Keratinocyte (primary cell): Measurements from ENCODE around the gene SEC14L1. TPM values are rescaled to one million over a fixed set of nuclear protein-coding genes. Genes with fewer than 3 reads are reported as not detected.

Experiments
- DNase-seq: peaks from one replicate; pipeline ENCODE4 v3.0.0-alpha.2; 2011; ENCODE audit warnings: low read depth, missing footprints, low spot score
- FAIRE-seq: peaks from 2 replicates; lab custom pipeline; 2011; peaks lifted over from hg19 to GRCh38; lab: Jason Lieb, UNC
- H2AFZ ChIP-seq: 2 replicates; pipeline ENCODE4 v1.6.0; 2012; ENCODE audit warnings: low read length, control low read depth, inconsistent platforms; ENCODE audit not compliant: control insufficient read depth
- H3K27ac ChIP-seq: 2 replicates; pipeline ENCODE4 v1.5.1; 2011; ENCODE audit warnings: low read length; ENCODE audit not compliant: control insufficient read depth, insufficient read depth
- H3K27me3 ChIP-seq: 3 replicates; pipeline ENCODE4 v1.6.0; 2011; ENCODE audit warnings: low read length; ENCODE audit not compliant: control insufficient read depth, insufficient read depth; ENCODE audit errors: extremely low read depth
- H3K36me3 ChIP-seq, 2 experiments: 2 replicates in 1 of 2; 3 replicates in 1 of 2; pipeline ENCODE4 v1.5.1; 2011; ENCODE audit warnings: low read length in 2 of 2, mild to moderate bottlenecking in 1 of 2; ENCODE audit not compliant: control insufficient read depth in 2 of 2, insufficient read depth in 2 of 2; ENCODE audit errors: extremely low read depth in 1 of 2
- H3K4me1 ChIP-seq: 3 replicates; pipeline ENCODE4 v1.5.1; 2011; ENCODE audit warnings: low read length; ENCODE audit not compliant: control insufficient read depth, insufficient read depth; ENCODE audit errors: extremely low read depth
- H3K4me2 ChIP-seq: 3 replicates; pipeline ENCODE4 v1.6.0; 2011; ENCODE audit warnings: low read depth, low read length; ENCODE audit not compliant: control insufficient read depth, insufficient read depth; ENCODE audit errors: extremely low read depth
- H3K4me3 ChIP-seq, 3 experiments: fragments of 200-600 bp in 1 of 3; sonication (generic) in 1 of 3; 2 replicates in 2 of 3; 3 replicates in 1 of 3; pipeline ENCODE4 v1.5.1; 2011 to 2016; ENCODE audit warnings: low read length in 3 of 3, mild to moderate bottlenecking in 3 of 3, control low read depth in 2 of 3, inconsistent platforms in 1 of 3, low read depth in 1 of 3, mixed read lengths in 1 of 3, mixed run types in 1 of 3, moderate library complexity in 1 of 3; ENCODE audit not compliant: control insufficient read depth in 2 of 3, insufficient read depth in 2 of 3; ENCODE audit errors: extremely low read depth in 1 of 3
- H3K79me2 ChIP-seq: 2 replicates; pipeline ENCODE4 v1.6.0; 2012; ENCODE audit warnings: low read length; ENCODE audit not compliant: control insufficient read depth, insufficient read depth
- H3K9ac ChIP-seq: 3 replicates; pipeline ENCODE4 v1.6.0; 2011; ENCODE audit warnings: low read length; ENCODE audit not compliant: control insufficient read depth, insufficient read depth; ENCODE audit errors: extremely low read depth
- H3K9me1 ChIP-seq: 3 replicates; pipeline ENCODE4 v1.6.0; 2011; ENCODE audit warnings: low read length; ENCODE audit not compliant: control insufficient read depth, insufficient read depth; ENCODE audit errors: extremely low read depth
- H3K9me3 ChIP-seq: 2 replicates; pipeline ENCODE4 v1.5.1; 2012; ENCODE audit warnings: low read depth, low read length; ENCODE audit not compliant: control insufficient read depth
- H4K20me1 ChIP-seq: 3 replicates; pipeline ENCODE4 v1.6.0; 2011; ENCODE audit warnings: low read length; ENCODE audit not compliant: control insufficient read depth, insufficient read depth; ENCODE audit errors: extremely low read depth
- CTCF ChIP-seq, 3 experiments: IDR thresholded peaks in 1 of 3; conservative IDR thresholded peaks in 1 of 3; optimal IDR thresholded peaks in 1 of 3; 2 replicates in 2 of 3; 3 replicates in 1 of 3; pipeline versions ENCODE3 to v1.5.1; 2011; ENCODE audit warnings: low read length in 3 of 3, mild to moderate bottlenecking in 3 of 3, moderate library complexity in 2 of 3, control low read depth in 1 of 3, inconsistent platforms in 1 of 3; ENCODE audit not compliant: insufficient read depth in 2 of 3; ENCODE audit errors: extremely low read depth in 1 of 3
- EZH2 ChIP-seq: IDR thresholded peaks from one replicate; pipeline ENCODE4 v1.6.1; 2012; ENCODE audit warnings: inconsistent platforms, mild to moderate bottlenecking, low read length, moderate library complexity
- dilution Hi-C: fragments of 300-500 bp; cut with MboI; formaldehyde crosslinking; loops from one replicate; pipeline ENCODE4 v1.7.0; 2020; ENCODE audit warnings: low sequenced_read_pairs; ENCODE audit not compliant: extremely low pct_ligation_motif_present
- polyA plus RNA-seq, 5 experiments: library from polyadenylated mRNA; depleted of rRNA in 3 of 5; stranded (reverse) in 3 of 5; stranded (forward) in 1 of 5; unstranded in 1 of 5; fragments of >200 nt; gene quantifications; 1 replicate in 1 of 5; 2 replicates in 3 of 5; 3 replicates in 1 of 5; pipeline versions ENCODE4 v1.2.1 to v1.2.3, GENCODE V29; 2011 to 2012; ENCODE audit warnings: missing spikeins in 2 of 5, low read depth in 1 of 5, low replicate concordance in 1 of 5

Gene SEC14L1
- polyA plus RNA-seq, 1 donor (not counting 4 experiments of a cell fraction or from before 2014, with no cell fraction given) = 35.6 TPM

GRCh38 chr17:77214328-77214727 lies 73.6 kb downstream of the SEC14L1 start:
- FAIRE-seq (no peak), DNase-seq (no peak)
- Histone ChIP-seq H3K79me2 (no peaks in the 10 kb centered on the region), H3K4me2 (no peak overlapping the region), H3K9me3 (no peaks in the 10 kb centered on the region), H2AFZ (no peak overlapping the region), H3K9ac (no peak overlapping the region), H3K9me1 (no peaks in the 10 kb centered on the region), H3K27me3 (no peaks in the 10 kb centered on the region), H3K27ac (no peak overlapping the region), H3K4me3 (no peak overlapping the region), H3K4me1 (no peaks in the 10 kb centered on the region), H3K36me3 (peaks cover 40 to 49% of the 10 kb centered on the region in 2 experiments), H4K20me1 (no peaks in the 10 kb centered on the region)
- TF ChIP-seq CTCF (optimal IDR thresholded peaks at IDR 0.05 in 1 of 3, IDR thresholded peaks at IDR 0.05 in 1 of 3, conservative IDR thresholded peaks at IDR 0.05 in 1 of 3; ENCODE audit: extremely low read depth in 1 of 3, insufficient read depth in 2 of 3, low read length in 3 of 3) (no peak), EZH2 (no peak)
- dilution Hi-C loops = no loop called here

- H3K9ac ChIP-seq = no peak overlapping the region
- H3K9me1 ChIP-seq = no peaks in the 10 kb centered on the region
- H3K79me2 ChIP-seq = no peaks in the 10 kb centered on the region
- DNase-seq (no peak), FAIRE-seq (no peak)
- no peak overlapping the region for H3K4me2 ChIP-seq
- no peaks in the 10 kb centered on the region for H3K4me1 ChIP-seq
- dilution Hi-C loops = no loop called here
- TF ChIP-seq CTCF (optimal IDR thresholded peaks at IDR 0.05 in 1 of 3, IDR thresholded peaks at IDR 0.05 in 1 of 3, conservative IDR thresholded peaks at IDR 0.05 in 1 of 3; ENCODE audit: extremely low read depth in 1 of 3, insufficient read depth in 2 of 3, low read length in 3 of 3) (peak; percentile 39 to 47 (median 39)), EZH2 (no peak)
- peaks cover 37 to 46% of the 10 kb centered on the region in 2 experiments for H3K36me3 ChIP-seq
- no peak overlapping the region for H3K4me3 ChIP-seq
- H3K27me3 ChIP-seq = no peaks in the 10 kb centered on the region
- H3K9me3 ChIP-seq = no peaks in the 10 kb centered on the region
- no peak overlapping the region for H3K27ac ChIP-seq
- no peak overlapping the region for H2AFZ ChIP-seq
- H4K20me1 ChIP-seq = no peaks in the 10 kb centered on the region
These were observed 74.0 kb downstream of the SEC14L1 start for GRCh38 chr17:77214743-77215142.
